ENCODE results near the gene UBE4B. TPM values are rescaled to one million over a fixed set of nuclear protein-coding genes. Genes with fewer than 3 reads are reported as not detected.

The UBE4B gene
- total RNA-seq, 1 experiment from 2014 or later, result 54.7 TPM

- H3K27me3 ChIP-seq (ENCODE audit: control insufficient read depth, insufficient read depth, low read length), result no peaks in the 10 kb centered on the region
- in situ Hi-C loops (cut with HindIII; ENCODE audit: low pct_unique_long_range_greater_than_20kb, low sequenced_read_pairs) (no loop called here), intact Hi-C loops (cut with micrococcal nuclease; ENCODE audit: unreplicated experiment) (no loop called here)
- no peak overlapping the region for H3K4me3 ChIP-seq (ENCODE audit: low read depth in 2 of 2, low read length in 2 of 2)
- ChIA-PET CTCF (no interaction called here), POLR2A (no interaction called here)
- no peak for TF ChIP-seq SIN3A (IDR thresholded peaks at IDR 0.05; ENCODE audit: borderline replicate concordance, insufficient read depth, low read depth, low read length)
- no peak for TF ChIP-seq POLR2AphosphoS5 (IDR thresholded peaks at IDR 0.05; ENCODE audit: low read depth, low read length)
- TF ChIP-seq REST (IDR thresholded peaks at IDR 0.05; ENCODE audit: insufficient read depth in 1 of 2, low read depth in 2 of 2, low read length in 1 of 2), result no peak
- DNase-seq (ENCODE audit: low read depth, low spot score), result no peak
- H3K4me1 ChIP-seq (ENCODE audit: control insufficient read depth, insufficient read depth, low read length), result no peaks in the 10 kb centered on the region
- H3K36me3 ChIP-seq (ENCODE audit: control insufficient read depth, insufficient read depth, low read length), result no peaks in the 10 kb centered on the region
- BruUV-seq (replicated peaks), result no TSS peak
- no peaks in the 10 kb centered on the region for H3K9me3 ChIP-seq (ENCODE audit: control insufficient read depth, insufficient read depth, low read depth, low read length)
- ATAC-seq, result no peak
- H3K27ac ChIP-seq (ENCODE audit: low read length), result no peak overlapping the region
Observed at GRCh38 chr1:10022656-10023055, 10.1 kb upstream of the UBE4B start.

GRCh38 chr1:10025354-10025753, 7.4 kb upstream of the UBE4B start:
- CTCF ChIA-PET, result no interaction called here
- in situ Hi-C loops (cut with HindIII; ENCODE audit: low pct_unique_long_range_greater_than_20kb, low sequenced_read_pairs), result no loop called here
- POLR2A ChIA-PET, result interaction anchor here (0.6 kb wide), 1 partner anchor 1036 kb away, joined by 3 read pairs; no protein-coding TSS in a partner anchor
- no peak for DNase-seq (ENCODE audit: low read depth, low spot score)
- intact Hi-C loops (cut with micrococcal nuclease; ENCODE audit: unreplicated experiment), result no loop called here
- Histone ChIP-seq H3K9me3 (ENCODE audit: control insufficient read depth, insufficient read depth, low read depth, low read length) (no peaks in the 10 kb centered on the region), H3K4me1 (ENCODE audit: control insufficient read depth, insufficient read depth, low read length) (no peaks in the 10 kb centered on the region; the same call in 1 of the 2 replicates), H3K27me3 (ENCODE audit: control insufficient read depth, insufficient read depth, low read length) (no peaks in the 10 kb centered on the region), H3K27ac (ENCODE audit: low read length) (no peak overlapping the region), H3K36me3 (ENCODE audit: control insufficient read depth, insufficient read depth, low read length) (no peaks in the 10 kb centered on the region), H3K4me3 (ENCODE audit: low read depth in 2 of 2, low read length in 2 of 2) (no peak overlapping the region)
- BruUV-seq (replicated peaks), result no TSS peak
- TF ChIP-seq SIN3A (IDR thresholded peaks at IDR 0.05; ENCODE audit: borderline replicate concordance, insufficient read depth, low read depth, low read length) (no peak), POLR2AphosphoS5 (IDR thresholded peaks at IDR 0.05; ENCODE audit: low read depth, low read length) (no peak), CTCF (IDR thresholded peaks at IDR 0.05) (no peak), REST (IDR thresholded peaks at IDR 0.05; ENCODE audit: insufficient read depth in 1 of 2, low read depth in 2 of 2, low read length in 1 of 2) (no peak)
- ATAC-seq, result no peak
